HepG2 (cell line): ENCODE measurements around the gene ADGRV1. TPM values are rescaled to one million over a fixed set of nuclear protein-coding genes. Genes with fewer than 3 reads are reported as not detected.

Experiments
- ATAC-seq: fragments of 200-7000 bp; cut with Tn5 transposase; 3 replicates; pipeline ENCODE4 v1.9.1; 2020; ENCODE audit warnings: mild to moderate bottlenecking, moderate library complexity
- BruUV-seq: library from RNA; stranded (reverse); fragments of 400-500 nt; replicated peaks from 2 replicates; lab custom pipeline; 2021; lab: Mats Ljungman, UMichigan
- CTCF ChIA-PET: fragments of 300-600 bp; formaldehyde crosslinking; extraction: SDS; loops from one replicate; lab custom pipeline; 2021; ENCODE audit warnings: low total read pairs, inconsistent platforms, low intra/inter-chr PET ratio; lab: Yijun Ruan, JAX
- POLR2A ChIA-PET: fragments of 350-600 bp; sonication (Branson Sonifier 250); formaldehyde crosslinking; loops from one replicate; lab custom pipeline; 2020; ENCODE audit warnings: antibody characterized with exemption, inconsistent platforms; lab: Yijun Ruan, JAX
- DNase-seq: peaks from one replicate; pipeline ENCODE4 v3.0.0-alpha.2; 2015; ENCODE audit warnings: low spot score
- FAIRE-seq: peaks from 3 replicates; lab custom pipeline; 2011; peaks lifted over from hg19 to GRCh38; lab: Jason Lieb, UNC
- H2AFZ ChIP-seq: one replicate; pipeline ENCODE4 v1.6.1; 2011; ENCODE audit warnings: low read length, inconsistent platforms
- H3K27ac ChIP-seq: fragments of 300-600 bp; 3 replicates; pipeline ENCODE4 v1.8.0; 2011; ENCODE audit warnings: mixed run types, mild to moderate bottlenecking, mixed read lengths, low read length, inconsistent platforms; ENCODE audit not compliant: insufficient read depth; ENCODE audit errors: extremely low read length
- H3K27me3 ChIP-seq, 2 experiments: fragments of 200-600 bp in 1 of 2; 2 replicates in 1 of 2; 3 replicates in 1 of 2; pipeline versions ENCODE4 v1.6.0 to v1.8.0; 2011; ENCODE audit warnings: low read length in 2 of 2, mild to moderate bottlenecking in 2 of 2, moderate library complexity in 2 of 2, inconsistent platforms in 1 of 2; ENCODE audit not compliant: insufficient read depth in 2 of 2, control insufficient read depth in 1 of 2
- H3K36me3 ChIP-seq, 2 experiments: fragments of 200-600 bp in 1 of 2; replicated peaks in 1 of 2; 2 replicates in 1 of 2; 3 replicates in 1 of 2; pipeline versions ENCODE4 v1.5.1 to v1.8.0; 2011; ENCODE audit warnings: low read length in 2 of 2, inconsistent platforms in 1 of 2; ENCODE audit not compliant: insufficient read depth in 2 of 2, control insufficient read depth in 1 of 2
- H3K4me1 ChIP-seq: 2 replicates; pipeline ENCODE4 v1.5.1; 2012; ENCODE audit warnings: low read length, inconsistent platforms; ENCODE audit not compliant: insufficient read depth
- H3K4me2 ChIP-seq: 2 replicates; pipeline ENCODE4 v1.6.0; 2011; ENCODE audit warnings: low read depth, low read length, inconsistent platforms
- H3K4me3 ChIP-seq, 3 experiments: fragments of 200-600 bp in 1 of 3; sonication (generic), shearing (Covaris generic) in 1 of 3; replicated peaks in 1 of 3; 2 replicates each; pipeline ENCODE4 v1.5.1; 2011 to 2016; ENCODE audit warnings: low read length in 3 of 3, inconsistent platforms in 2 of 3, low read depth in 2 of 3, mild to moderate bottlenecking in 2 of 3, control low read depth in 1 of 3, mixed read lengths in 1 of 3; ENCODE audit not compliant: insufficient read depth in 1 of 3
- H3K79me2 ChIP-seq: one replicate; pipeline ENCODE4 v1.6.1; 2011; ENCODE audit warnings: low read length, inconsistent platforms; ENCODE audit not compliant: insufficient read depth
- H3K9ac ChIP-seq: 2 replicates; pipeline ENCODE4 v1.6.0; 2011; ENCODE audit warnings: mild to moderate bottlenecking, low read depth, low read length, inconsistent platforms; ENCODE audit not compliant: insufficient read depth
- H3K9me3 ChIP-seq: 2 replicates; pipeline ENCODE4 v1.5.1; 2012; ENCODE audit warnings: mild to moderate bottlenecking, low read length
- H4K20me1 ChIP-seq: 2 replicates; pipeline ENCODE4 v1.6.0; 2011; ENCODE audit warnings: inconsistent platforms, mild to moderate bottlenecking, low read length, moderate library complexity; ENCODE audit not compliant: insufficient read depth
- CERS6 ChIP-seq: sonication (generic); formaldehyde crosslinking; IDR thresholded peaks from 2 replicates; pipeline ENCODE4 v1.5.0; 2020; ENCODE audit warnings: missing genetic modification reagents
- EEA1 ChIP-seq: sonication (generic); formaldehyde crosslinking; IDR thresholded peaks from 2 replicates; pipeline ENCODE4 v1.5.1; 2020; ENCODE audit warnings: mild to moderate bottlenecking, missing genetic modification reagents, borderline replicate concordance
- EP300 ChIP-seq, 3 experiments: sonication (generic) in 1 of 3; formaldehyde crosslinking in 1 of 3; IDR thresholded peaks; 2 replicates each; pipeline versions ENCODE4 v1.5.1 to v1.6.1; 2011 to 2020; ENCODE audit warnings: low read depth in 2 of 3, low read length in 2 of 3, borderline replicate concordance in 1 of 3, improper control_type of control experiment in 1 of 3, mild to moderate bottlenecking in 1 of 3, missing genetic modification reagents in 1 of 3, moderate library complexity in 1 of 3
- FOXM1 ChIP-seq: sonication (generic); formaldehyde crosslinking; IDR thresholded peaks from 2 replicates; pipeline ENCODE4 v1.5.0; 2020; ENCODE audit warnings: missing genetic modification reagents
- GABPA ChIP-seq, 2 experiments: IDR thresholded peaks; 2 replicates each; pipeline ENCODE4 v1.6.1; 2011 to 2016; ENCODE audit warnings: low read depth in 2 of 2, low read length in 1 of 2, missing biosample characterization in 1 of 2, missing genetic modification characterization in 1 of 2
- GTF2F1 ChIP-seq: fragments of 150-350 bp; IDR thresholded peaks from 2 replicates; pipeline ENCODE4 v1.6.1; 2014; ENCODE audit warnings: low read length
- GZF1 ChIP-seq: sonication (generic); formaldehyde crosslinking; IDR thresholded peaks from 2 replicates; pipeline ENCODE4 v1.5.1; 2020; ENCODE audit warnings: mild to moderate bottlenecking, missing genetic modification reagents
- HIC2 ChIP-seq: sonication (generic); formaldehyde crosslinking; IDR thresholded peaks from 2 replicates; pipeline ENCODE4 v1.9.0; 2022; ENCODE audit warnings: low read depth, missing genetic modification reagents
- HNF4A ChIP-seq: sonication (generic); formaldehyde crosslinking; IDR thresholded peaks from 2 replicates; pipeline ENCODE4 v1.4.0; 2020; ENCODE audit warnings: missing genetic modification reagents
- MAF1 ChIP-seq: sonication (generic); formaldehyde crosslinking; IDR thresholded peaks from 2 replicates; pipeline ENCODE4 v1.5.0; 2020; ENCODE audit warnings: missing genetic modification reagents, borderline replicate concordance
- ZBTB7A ChIP-seq: sonication (generic); formaldehyde crosslinking; IDR thresholded peaks from 2 replicates; pipeline ENCODE4 v1.8.0; 2022; ENCODE audit warnings: mild to moderate bottlenecking, missing genetic modification reagents
- ZNF205 ChIP-seq: IDR thresholded peaks from 2 replicates; pipeline ENCODE4 v1.6.1; 2018; ENCODE audit warnings: missing biosample characterization, missing genetic modification reagents
- ZNF431 ChIP-seq: sonication (generic); formaldehyde crosslinking; IDR thresholded peaks from 2 replicates; pipeline ENCODE4 v1.9.0; 2022; ENCODE audit warnings: missing genetic modification reagents, low read depth, mild to moderate bottlenecking, borderline replicate concordance
- ZNF441 ChIP-seq: sonication (generic); formaldehyde crosslinking; IDR thresholded peaks from 2 replicates; pipeline ENCODE4 v1.7.0; 2021; ENCODE audit warnings: missing genetic modification reagents, borderline replicate concordance
- ZNF747 ChIP-seq: sonication (generic); formaldehyde crosslinking; IDR thresholded peaks from 2 replicates; pipeline ENCODE4 v1.8.1; 2023; ENCODE audit warnings: missing genetic modification reagents, mild to moderate bottlenecking, borderline replicate concordance
- WGBS: methylation state at CpG from one replicate; pipeline ENCODE4 v1.1.6; 2017; ENCODE audit warnings: low lambda C conversion rate; 5-methylcytosine and 5-hydroxymethylcytosine counted together
- in situ Hi-C: cut with HindIII; loops from 2 replicates; pipeline ENCODE4 v1.10.0; 2017; ENCODE audit warnings: low pct_unique_long_range_greater_than_20kb; ENCODE audit not compliant: extremely low pct_ligation_motif_present
- intact Hi-C: fragments of 100-400 bp; cut with micrococcal nuclease; formaldehyde crosslinking; loops from one replicate; pipeline ENCODE4 v1.10.0; 2022; ENCODE audit not compliant: unreplicated experiment
- polyA plus RNA-seq, 8 experiments: library from polyadenylated mRNA; depleted of rRNA in 3 of 8; stranded (reverse) in 7 of 8; unstranded in 1 of 8; fragments of >200 nt; fragmentation: Illumina TruSeq in 4 of 8; extraction: Trizol in 4 of 8; gene quantifications; 2 replicates each; pipeline versions ENCODE4 v1.2.1 to v1.2.3, GENCODE V29; 2011 to 2016; ENCODE audit warnings: low read depth in 4 of 8, missing spikeins in 1 of 8, mixed read lengths in 1 of 8; ENCODE audit not compliant: insufficient read depth in 1 of 8
- total RNA-seq, 5 experiments: library from RNA; depleted of rRNA; stranded (reverse); fragments of >200 nt; fragmentation: Illumina TruSeq; extraction: Trizol; gene quantifications; 2 replicates each; pipeline ENCODE4 v1.2.3, GENCODE V29; 2016; ENCODE audit warnings: low read depth in 1 of 5

ADGRV1 gene
- total and polyA plus RNA-seq, 2 of the 13 experiments (the other 11 are each of a cell fraction or from before 2014, with no cell fraction given) = 1.7 to 3.9 TPM

GRCh38 chr5:90637731-90638130, 79.1 kb downstream of the ADGRV1 start:
- in situ Hi-C loops = no loop called here
- FAIRE-seq (no peak), ATAC-seq (no peak), DNase-seq (no peak)
- H3K4me3 ChIP-seq = no peak overlapping the region
- POLR2A ChIA-PET = no interaction called here
- no peak overlapping the region for H3K9ac ChIP-seq
- WGBS = 5% methylated on average over 3 of the region's 3 CpGs
- intact Hi-C loops = no loop called here
- no TSS peak for BruUV-seq
- H3K4me1 ChIP-seq = no peaks in the 10 kb centered on the region
- no peak overlapping the region for H2AFZ ChIP-seq
- no peaks in the 10 kb centered on the region for H4K20me1 ChIP-seq
- no peak for TF ChIP-seq FOXM1 (CRISPR knock-in tag)
- no peak for TF ChIP-seq ZBTB7A
- no peak for TF ChIP-seq ZNF747
- no peak for TF ChIP-seq CERS6 (CRISPR knock-in tag)
- TF ChIP-seq GTF2F1 = no peak
- no peak for TF ChIP-seq GABPA (IDR thresholded peaks at IDR 0.05; ENCODE audit: low read depth, low read length)
- no peak for TF ChIP-seq GABPA (CRISPR knock-in tag; IDR thresholded peaks at IDR 0.05; ENCODE audit: low read depth)
- no peak for TF ChIP-seq ZNF441 (CRISPR knock-in tag)
- no peak for TF ChIP-seq HIC2 (CRISPR knock-in tag)
- no peak for TF ChIP-seq MAF1 (CRISPR knock-in tag)
- TF ChIP-seq GZF1 (CRISPR knock-in tag) = no peak
- no peak for TF ChIP-seq ZNF205 (CRISPR knock-in tag)
- no peak for TF ChIP-seq EP300 (IDR thresholded peaks at IDR 0.05; ENCODE audit: low read depth in 2 of 2, low read length in 2 of 2)
- TF ChIP-seq EP300 (CRISPR knock-in tag; IDR thresholded peaks at IDR 0.05; ENCODE audit: borderline replicate concordance) = no peak
- TF ChIP-seq HNF4A (CRISPR knock-in tag) = no peak
- no peak for TF ChIP-seq EEA1 (CRISPR knock-in tag)
- TF ChIP-seq ZNF431 (CRISPR knock-in tag) = no peak
- H3K36me3 ChIP-seq = no peaks in the 10 kb centered on the region
- CTCF ChIA-PET = no interaction called here
- H3K9me3 ChIP-seq = no peaks in the 10 kb centered on the region
- H3K27me3 ChIP-seq = no peaks in the 10 kb centered on the region
- no peak overlapping the region for H3K4me2 ChIP-seq
- H3K27ac ChIP-seq = no peak overlapping the region
- H3K79me2 ChIP-seq = no peaks in the 10 kb centered on the region
